Measurements from ENCODE around the gene CAPN2.

Gene CAPN2

DNA sequence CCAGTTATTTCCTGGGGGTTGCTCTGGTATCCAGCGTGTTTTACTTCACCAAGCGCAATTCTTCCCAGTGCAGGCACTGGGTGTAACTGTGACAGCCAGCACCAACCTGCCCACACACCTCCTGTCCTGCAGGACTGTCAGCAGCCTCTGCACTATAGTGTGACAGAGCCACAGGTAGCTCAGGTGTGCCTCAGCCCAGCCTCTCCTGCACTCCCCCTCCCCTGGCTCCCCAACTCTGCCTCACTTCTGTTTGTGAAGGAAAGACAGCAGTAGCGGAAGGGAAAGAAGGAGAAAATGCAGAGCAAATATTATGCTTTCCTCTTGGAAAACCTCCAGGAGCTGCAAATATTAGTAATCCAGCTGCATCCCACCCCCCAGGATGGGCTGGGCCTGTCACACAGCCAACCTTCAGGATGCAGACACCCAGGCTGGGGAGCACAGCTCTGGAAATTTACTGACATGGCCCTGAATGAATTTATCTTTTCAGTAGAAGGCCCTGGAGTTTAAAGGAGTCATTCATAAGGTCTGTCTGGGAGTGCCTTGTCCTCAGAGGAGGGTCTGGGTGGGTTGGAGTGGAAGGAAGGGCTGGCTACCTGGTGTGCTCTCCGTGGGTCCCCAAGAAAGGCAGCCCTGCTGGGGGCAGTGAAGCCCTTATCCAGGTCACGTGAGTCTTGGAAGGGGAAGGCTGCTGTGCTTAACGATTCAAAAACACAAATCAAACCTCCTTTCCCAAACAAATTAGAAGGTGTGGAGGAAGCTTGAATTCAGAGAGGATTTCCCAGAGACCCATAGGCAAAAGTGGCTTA is 20.9 kb downstream of the CAPN2 start:
- TF ChIP-seq, protein P1, sequence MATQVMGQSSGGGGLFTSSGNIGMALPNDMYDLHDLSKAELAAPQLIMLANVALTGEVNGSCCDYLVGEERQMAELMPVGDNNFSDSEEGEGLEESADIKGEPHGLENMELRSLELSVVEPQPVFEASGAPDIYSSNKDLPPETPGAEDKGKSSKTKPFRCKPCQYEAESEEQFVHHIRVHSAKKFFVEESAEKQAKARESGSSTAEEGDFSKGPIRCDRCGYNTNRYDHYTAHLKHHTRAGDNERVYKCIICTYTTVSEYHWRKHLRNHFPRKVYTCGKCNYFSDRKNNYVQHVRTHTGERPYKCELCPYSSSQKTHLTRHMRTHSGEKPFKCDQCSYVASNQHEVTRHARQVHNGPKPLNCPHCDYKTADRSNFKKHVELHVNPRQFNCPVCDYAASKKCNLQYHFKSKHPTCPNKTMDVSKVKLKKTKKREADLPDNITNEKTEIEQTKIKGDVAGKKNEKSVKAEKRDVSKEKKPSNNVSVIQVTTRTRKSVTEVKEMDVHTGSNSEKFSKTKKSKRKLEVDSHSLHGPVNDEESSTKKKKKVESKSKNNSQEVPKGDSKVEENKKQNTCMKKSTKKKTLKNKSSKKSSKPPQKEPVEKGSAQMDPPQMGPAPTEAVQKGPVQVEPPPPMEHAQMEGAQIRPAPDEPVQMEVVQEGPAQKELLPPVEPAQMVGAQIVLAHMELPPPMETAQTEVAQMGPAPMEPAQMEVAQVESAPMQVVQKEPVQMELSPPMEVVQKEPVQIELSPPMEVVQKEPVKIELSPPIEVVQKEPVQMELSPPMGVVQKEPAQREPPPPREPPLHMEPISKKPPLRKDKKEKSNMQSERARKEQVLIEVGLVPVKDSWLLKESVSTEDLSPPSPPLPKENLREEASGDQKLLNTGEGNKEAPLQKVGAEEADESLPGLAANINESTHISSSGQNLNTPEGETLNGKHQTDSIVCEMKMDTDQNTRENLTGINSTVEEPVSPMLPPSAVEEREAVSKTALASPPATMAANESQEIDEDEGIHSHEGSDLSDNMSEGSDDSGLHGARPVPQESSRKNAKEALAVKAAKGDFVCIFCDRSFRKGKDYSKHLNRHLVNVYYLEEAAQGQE (IDR thresholded peaks at IDR 0.05; ENCODE audit: insufficient read depth in 1 of 2, low read depth in 2 of 2, low read length in 2 of 2) = 0 out of 4 replicates have a peak, but pooled peaks of 1 of the 2 experiments have one; percentile 32
- TF ChIP-seq FOXP2 (optimal IDR thresholded peaks at IDR 0.05; ENCODE audit: borderline replicate concordance, extremely low read depth, extremely low read length, insufficient read depth) = no peak

- TF ChIP-seq POLR2AphosphoS5 (IDR thresholded peaks at IDR 0.05; ENCODE audit: low read depth, low read length) (no peak), TAF1 (IDR thresholded peaks at IDR 0.05; ENCODE audit: borderline replicate concordance, insufficient read depth, low read length) (no peak), SIN3A (IDR thresholded peaks at IDR 0.05; ENCODE audit: borderline replicate concordance, insufficient read depth, low read length) (no peak), FOXP2 (optimal IDR thresholded peaks at IDR 0.05; ENCODE audit: borderline replicate concordance, extremely low read depth, extremely low read length, insufficient read depth) (no peak)
- TF ChIP-seq, protein P1 (IDR thresholded peaks at IDR 0.05; ENCODE audit: insufficient read depth in 1 of 2, low read depth in 2 of 2, low read length in 2 of 2) = no peak
Observed at GRCh38 chr1:223733898-223734852, 21.8 kb downstream of the CAPN2 start.

DNA sequence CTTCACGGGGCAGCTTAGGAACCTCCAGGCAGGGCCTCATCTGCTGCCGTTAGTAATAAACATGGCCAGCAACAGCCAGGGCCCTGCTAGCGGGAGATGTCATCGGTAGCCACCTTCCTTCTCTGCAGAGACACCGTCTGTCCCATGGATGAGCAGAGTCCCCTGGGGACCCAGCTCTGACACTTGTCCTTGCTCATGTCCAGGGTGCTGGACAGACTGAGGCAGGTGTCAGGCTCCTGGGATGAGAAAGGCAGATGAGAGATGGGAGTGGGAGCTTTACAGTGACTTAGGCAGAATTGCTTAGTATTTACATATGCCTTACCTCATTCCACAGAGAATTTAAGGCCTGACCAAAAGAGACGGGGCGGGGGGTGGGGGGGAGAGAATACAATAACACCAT is 25.0 kb downstream of the CAPN2 start:
- no peak for TF ChIP-seq TAF1 (IDR thresholded peaks at IDR 0.05; ENCODE audit: borderline replicate concordance, insufficient read depth, low read length)
- TF ChIP-seq, protein P1 (IDR thresholded peaks at IDR 0.05; ENCODE audit: insufficient read depth in 1 of 2, low read depth in 2 of 2, low read length in 2 of 2) = no peak

DNA sequence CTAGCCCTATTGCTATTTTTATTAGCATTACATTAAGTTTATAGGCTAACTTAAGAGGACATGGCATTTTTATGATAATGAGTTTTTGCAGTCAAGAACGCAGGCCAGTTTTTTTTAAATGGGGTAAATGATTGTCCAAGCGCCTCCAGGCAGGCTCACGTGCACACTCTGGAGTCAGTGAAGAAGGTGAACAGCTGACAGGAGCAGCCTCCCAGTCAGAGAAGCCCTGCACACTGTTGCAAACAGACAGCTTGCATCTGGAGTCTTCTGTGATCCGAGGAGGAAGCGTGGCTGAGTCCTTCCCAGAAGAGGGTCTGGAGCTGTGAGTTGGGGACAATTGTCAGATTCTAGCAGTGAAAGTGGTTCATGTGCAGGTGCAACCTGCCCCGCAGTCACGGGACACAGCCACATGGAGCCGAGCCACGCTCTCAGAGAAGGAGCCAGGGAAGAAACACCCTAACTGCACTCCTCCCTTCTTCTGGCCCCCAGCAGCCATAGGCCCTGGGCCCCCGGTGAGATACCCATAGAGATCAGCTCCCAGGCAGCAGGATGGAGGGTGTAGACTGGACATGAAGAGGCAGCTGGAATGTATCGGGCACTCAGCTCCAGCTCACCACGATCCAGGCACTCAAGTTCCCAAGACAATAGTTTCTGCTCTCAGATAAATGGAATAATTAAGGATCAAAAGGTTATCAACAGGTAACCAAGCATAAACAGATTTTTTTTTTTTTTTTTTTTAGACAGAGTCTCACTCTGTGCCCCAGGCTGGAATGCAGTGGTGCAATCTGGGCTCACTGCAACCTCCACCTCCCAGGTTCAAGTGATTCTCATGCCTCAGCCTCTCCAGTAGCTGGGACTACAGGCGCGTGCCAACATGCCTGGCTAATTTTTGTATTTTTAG is 26.4 kb downstream of the CAPN2 start:
- TF ChIP-seq POLR2AphosphoS5 (IDR thresholded peaks at IDR 0.05; ENCODE audit: low read depth, low read length) (no peak), FOXP2 (optimal IDR thresholded peaks at IDR 0.05; ENCODE audit: borderline replicate concordance, extremely low read depth, extremely low read length, insufficient read depth) (no peak), TAF1 (IDR thresholded peaks at IDR 0.05; ENCODE audit: borderline replicate concordance, insufficient read depth, low read length) (no peak), SIN3A (IDR thresholded peaks at IDR 0.05; ENCODE audit: borderline replicate concordance, insufficient read depth, low read length) (no peak)
- TF ChIP-seq, protein P1 (IDR thresholded peaks at IDR 0.05; ENCODE audit: insufficient read depth in 1 of 2, low read depth in 2 of 2, low read length in 2 of 2) = no peak

All from PFSK-1 (cell line).